Measurements from ENCODE around the gene SSH3.

SSH3 gene

DNA sequence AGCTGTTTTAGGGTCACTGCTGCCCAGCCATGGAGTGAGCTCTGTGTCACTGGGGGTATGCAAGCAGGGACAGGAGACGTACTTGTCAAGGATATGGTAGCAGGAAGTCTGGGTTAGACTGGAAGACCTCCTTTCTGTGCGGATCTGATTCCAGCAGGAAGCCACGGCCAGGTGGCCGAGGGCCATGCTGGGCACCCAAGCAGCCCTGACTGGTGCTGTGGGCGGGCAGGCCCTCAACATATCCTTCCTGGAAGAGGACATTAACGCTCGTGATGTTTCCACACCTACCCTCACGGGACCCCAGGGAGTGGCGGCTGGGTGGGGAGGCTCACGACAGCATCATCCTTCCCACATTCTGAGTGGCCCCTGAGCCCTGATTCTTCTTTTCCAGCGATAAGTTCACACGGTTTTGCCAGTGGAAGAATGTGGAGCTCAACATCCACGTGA, 23.0 kb upstream of the SSH3 start:
- no peak for DNase-seq
- H3K4me3 Mint-ChIP-seq, result peak overlapping the region in 1 of 2 donors; percentile 21
- peak overlapping the region; percentile 90 to 99 for H3K27ac Mint-ChIP-seq
- H3K36me3 Mint-ChIP-seq (ENCODE audit: insufficient read depth), result peaks cover 96% of the 10 kb centered on the region
- no peaks in the 10 kb centered on the region for H3K27me3 Mint-ChIP-seq
- peaks cover 45 to 47% of the 10 kb centered on the region in 2 donors for H3K4me1 Mint-ChIP-seq (ENCODE audit: low read depth in 2 of 2)
- no peak for ATAC-seq (replicated peaks)
- H3K9me3 Mint-ChIP-seq, result no peaks in the 10 kb centered on the region

GRCh38 chr11:67280788-67281551, 22.4 kb upstream of the SSH3 start:
- Mint-ChIP-seq H3K27ac (peak overlapping the region in 1 of 2 donors; percentile 84), H3K36me3 (ENCODE audit: insufficient read depth) (peaks cover 96% of the 10 kb centered on the region), H3K4me3 (peak overlapping the region in 1 of 2 donors; percentile 21), H3K27me3 (no peaks in the 10 kb centered on the region), H3K4me1 (ENCODE audit: low read depth in 2 of 2) (peaks cover 39 to 44% of the 10 kb centered on the region in 2 donors), H3K9me3 (no peaks in the 10 kb centered on the region)
- DNase-seq (no peak), ATAC-seq (replicated peaks) (no peak)

GRCh38 chr11:67281552-67282150, 21.7 kb upstream of the SSH3 start:
- H3K9me3 Mint-ChIP-seq, result no peaks in the 10 kb centered on the region
- no peak for DNase-seq
- no peak for ATAC-seq (replicated peaks)
- H3K4me3 Mint-ChIP-seq, result no peak overlapping the region
- H3K4me1 Mint-ChIP-seq (ENCODE audit: low read depth in 2 of 2), result peaks cover 38 to 44% of the 10 kb centered on the region in 2 donors
- H3K27me3 Mint-ChIP-seq, result no peaks in the 10 kb centered on the region
- H3K36me3 Mint-ChIP-seq (ENCODE audit: insufficient read depth), result peaks cover 96% of the 10 kb centered on the region
- H3K27ac Mint-ChIP-seq, result peak overlapping the region in 1 of 2 donors; percentile 84

DNA sequence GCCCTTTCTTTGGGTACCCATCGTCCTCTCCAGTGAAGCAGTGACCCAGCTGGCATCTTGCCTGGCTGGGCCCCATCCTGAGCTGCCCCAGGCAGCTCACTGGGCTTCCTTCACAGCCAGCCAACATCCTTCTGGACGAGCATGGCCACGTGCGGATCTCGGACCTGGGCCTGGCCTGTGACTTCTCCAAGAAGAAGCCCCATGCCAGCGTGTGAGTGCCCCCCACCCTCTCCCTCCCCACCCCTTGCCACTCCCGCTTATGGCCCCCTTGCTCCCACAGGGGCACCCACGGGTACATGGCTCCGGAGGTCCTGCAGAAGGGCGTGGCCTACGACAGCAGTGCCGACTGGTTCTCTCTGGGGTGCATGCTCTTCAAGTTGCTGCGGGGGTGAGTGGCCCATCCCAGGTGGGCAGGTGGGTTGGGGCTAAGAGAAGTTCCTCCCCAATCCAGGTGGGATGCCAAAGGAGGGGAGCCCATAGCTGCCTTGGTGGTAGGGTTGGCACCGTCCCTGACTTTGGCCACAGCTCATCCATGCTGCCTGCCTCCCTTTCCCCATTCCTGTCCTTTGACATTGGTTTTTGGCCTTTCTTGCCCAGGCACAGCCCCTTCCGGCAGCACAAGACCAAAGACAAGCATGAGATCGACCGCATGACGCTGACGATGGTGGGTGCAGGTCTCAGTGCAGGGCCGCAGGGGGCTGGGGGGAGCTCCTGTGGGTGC, 21.0 kb upstream of the SSH3 start:
- H3K4me1 Mint-ChIP-seq (ENCODE audit: low read depth in 2 of 2), result peaks cover 39 to 44% of the 10 kb centered on the region in 2 donors
- peaks cover 97% of the 10 kb centered on the region for H3K36me3 Mint-ChIP-seq (ENCODE audit: insufficient read depth)
- H3K27ac Mint-ChIP-seq, result peak overlapping the region; percentile 19 to 84

GRCh38 chr11:67282876-67283371, 20.4 kb upstream of the SSH3 start:
- Mint-ChIP-seq H3K27me3 (no peaks in the 10 kb centered on the region), H3K4me1 (ENCODE audit: low read depth in 2 of 2) (peaks cover 39 to 44% of the 10 kb centered on the region in 2 donors), H3K9me3 (no peaks in the 10 kb centered on the region), H3K27ac (peak overlapping the region; percentile 19 to 84), H3K36me3 (ENCODE audit: insufficient read depth) (peaks cover 97% of the 10 kb centered on the region), H3K4me3 (no peak overlapping the region)
- no peak for ATAC-seq (replicated peaks)
- DNase-seq, result no peak

More for the DNA sequence above, 21.0 kb upstream of the SSH3 start:
- DNase-seq (no peak), ATAC-seq (replicated peaks) (no peak)
- no peaks in the 10 kb centered on the region for H3K9me3 Mint-ChIP-seq
- no peaks in the 10 kb centered on the region for H3K27me3 Mint-ChIP-seq
- H3K4me3 Mint-ChIP-seq, result peak overlapping the region in 1 of 2 donors; percentile 12

GRCh38 chr11:67283481-67283963, 19.8 kb upstream of the SSH3 start:
- H3K27me3 Mint-ChIP-seq, result no peaks in the 10 kb centered on the region
- H3K27ac Mint-ChIP-seq, result peak overlapping the region in 1 of 2 donors; percentile 99
- H3K4me3 Mint-ChIP-seq, result no peak overlapping the region
- H3K9me3 Mint-ChIP-seq, result no peaks in the 10 kb centered on the region
- H3K36me3 Mint-ChIP-seq (ENCODE audit: insufficient read depth), result peaks cover 98% of the 10 kb centered on the region
- ATAC-seq (replicated peaks) (no peak), DNase-seq (no peak)
- peaks cover 39 to 44% of the 10 kb centered on the region in 2 donors for H3K4me1 Mint-ChIP-seq (ENCODE audit: low read depth in 2 of 2)

DNA sequence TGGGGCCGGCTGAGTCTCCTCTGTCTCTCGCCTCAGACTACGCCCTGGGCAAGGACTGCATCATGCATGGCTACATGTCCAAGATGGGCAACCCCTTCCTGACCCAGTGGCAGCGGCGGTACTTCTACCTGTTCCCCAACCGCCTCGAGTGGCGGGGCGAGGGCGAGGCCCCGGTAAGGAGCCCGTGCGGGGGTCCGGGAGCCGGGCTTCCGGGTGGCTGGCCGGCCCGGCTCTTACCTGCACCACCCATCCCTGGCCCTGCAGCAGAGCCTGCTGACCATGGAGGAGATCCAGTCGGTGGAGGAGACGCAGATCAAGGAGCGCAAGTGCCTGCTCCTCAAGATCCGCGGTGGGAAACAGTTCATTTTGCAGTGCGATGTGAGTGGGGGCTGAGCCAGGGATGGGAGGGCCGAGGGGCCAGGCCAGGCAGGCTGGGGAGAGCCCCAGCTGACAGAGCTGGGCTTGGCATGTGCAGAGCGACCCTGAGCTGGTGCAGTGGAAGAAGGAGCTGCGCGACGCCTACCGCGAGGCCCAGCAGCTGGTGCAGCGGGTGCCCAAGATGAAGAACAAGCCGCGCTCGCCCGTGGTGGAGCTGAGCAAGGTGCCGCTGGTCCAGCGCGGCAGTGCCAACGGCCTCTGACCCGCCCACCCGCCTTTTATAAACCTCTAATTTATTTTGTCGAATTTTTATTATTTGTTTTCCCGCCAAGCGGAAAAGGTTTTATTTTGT, 18.4 kb upstream of the SSH3 start:
- no peak for ATAC-seq (replicated peaks)
- Mint-ChIP-seq H3K27me3 (no peaks in the 10 kb centered on the region), H3K9me3 (no peaks in the 10 kb centered on the region), H3K4me3 (no peak overlapping the region), H3K27ac (peak overlapping the region in 1 of 2 donors; percentile 99), H3K36me3 (ENCODE audit: insufficient read depth) (peaks cover 94% of the 10 kb centered on the region), H3K4me1 (ENCODE audit: low read depth in 2 of 2) (peaks cover 34% of the 10 kb centered on the region in 2 donors)
- DNase-seq, result no peak

- Mint-ChIP-seq H3K27ac (peak overlapping the region; percentile 99), H3K4me3 (peak overlapping the region; percentile 85 to 88), H3K4me1 (ENCODE audit: low read depth in 2 of 2) (peaks cover 31 to 37% of the 10 kb centered on the region in 2 donors), H3K36me3 (ENCODE audit: insufficient read depth) (peaks cover 93% of the 10 kb centered on the region), H3K9me3 (no peaks in the 10 kb centered on the region), H3K27me3 (no peaks in the 10 kb centered on the region)
- ATAC-seq (replicated peaks), result peak; percentile 30
- DNase-seq, result peak; percentile 54 to 74 (median 68)
These were observed 17.5 kb upstream of the SSH3 start for GRCh38 chr11:67285541-67286498.

- ATAC-seq (replicated peaks) (no peak), DNase-seq (no peak)
- Mint-ChIP-seq H3K36me3 (ENCODE audit: insufficient read depth) (peaks cover 93% of the 10 kb centered on the region), H3K27ac (peak overlapping the region; percentile 99), H3K9me3 (no peaks in the 10 kb centered on the region), H3K4me3 (peak overlapping the region; percentile 85 to 88), H3K4me1 (ENCODE audit: low read depth in 2 of 2) (peaks cover 31 to 44% of the 10 kb centered on the region in 2 donors), H3K27me3 (no peaks in the 10 kb centered on the region)
These were observed 16.6 kb upstream of the SSH3 start for GRCh38 chr11:67286621-67287333.

GRCh38 chr11:67287355-67288197, 15.8 kb upstream of the SSH3 start:
- Mint-ChIP-seq H3K4me3 (peak overlapping the region; percentile 85 to 88), H3K4me1 (ENCODE audit: low read depth in 2 of 2) (peaks cover 30 to 49% of the 10 kb centered on the region in 2 donors), H3K36me3 (ENCODE audit: insufficient read depth) (peaks cover 93% of the 10 kb centered on the region), H3K9me3 (no peaks in the 10 kb centered on the region), H3K27ac (peak overlapping the region; percentile 99), H3K27me3 (no peaks in the 10 kb centered on the region)
- DNase-seq (peak in 1 of 3 experiments; percentile 50), ATAC-seq (replicated peaks) (peak; percentile 13)

GRCh38 chr11:67288198-67288451, 15.2 kb upstream of the SSH3 start:
- peaks cover 35 to 55% of the 10 kb centered on the region in 2 donors for H3K4me1 Mint-ChIP-seq (ENCODE audit: low read depth in 2 of 2)
- ATAC-seq (replicated peaks) (no peak), DNase-seq (no peak)
- no peaks in the 10 kb centered on the region for H3K27me3 Mint-ChIP-seq
- peak overlapping the region; percentile 99 for H3K27ac Mint-ChIP-seq
- H3K9me3 Mint-ChIP-seq, result no peaks in the 10 kb centered on the region
- H3K36me3 Mint-ChIP-seq (ENCODE audit: insufficient read depth), result peaks cover 92% of the 10 kb centered on the region
- H3K4me3 Mint-ChIP-seq, result peak overlapping the region; percentile 85 to 88
